GM18526 (cell line): ENCODE results near the gene LMX1B.

Source experiments
- POLR2A ChIP-seq: IDR thresholded peaks from 3 replicates; pipeline ENCODE4 v1.6.1; 2011; ENCODE audit not compliant: insufficient read length; ENCODE audit errors: extremely low read depth

Gene LMX1B

DNA sequence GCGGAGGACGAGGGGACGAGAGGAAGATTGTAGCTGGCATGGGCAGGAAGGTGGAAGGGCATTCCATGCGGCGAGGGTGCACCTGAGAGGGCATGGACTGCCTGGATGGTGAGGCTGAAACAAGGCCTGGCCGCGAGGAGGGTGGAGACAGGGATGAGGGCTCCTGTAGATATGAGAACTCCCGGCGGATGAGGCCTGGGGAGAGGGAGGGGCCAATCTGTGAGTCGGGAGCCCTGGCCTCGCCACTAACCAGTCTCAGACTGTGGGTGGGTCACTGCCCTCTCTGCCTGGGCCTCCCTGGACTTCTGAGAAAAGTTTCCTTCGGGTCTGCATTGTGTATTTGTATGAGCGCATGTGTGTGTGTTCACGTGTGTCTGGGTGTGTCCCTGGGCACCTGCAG, 55.4 kb downstream of the LMX1B start:
- no peak for TF ChIP-seq POLR2A

DNA sequence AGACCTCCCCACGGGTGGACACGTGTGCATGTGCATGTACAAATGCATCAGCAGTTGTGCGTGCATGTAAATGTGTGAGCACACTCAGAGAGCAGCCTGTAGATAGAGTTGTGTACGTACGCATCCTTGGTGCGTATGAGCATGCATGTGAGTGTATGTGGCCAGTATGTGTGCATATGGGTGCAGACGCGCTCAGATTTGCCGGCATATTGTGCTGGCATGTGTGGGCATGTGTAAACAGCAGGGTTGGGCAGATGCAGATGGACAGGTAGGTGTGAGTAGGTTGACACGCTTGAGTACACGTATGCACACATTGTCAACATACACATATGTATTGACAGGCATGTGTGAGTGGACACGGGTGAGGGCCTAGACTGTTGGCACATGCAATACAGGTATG, 56.5 kb downstream of the LMX1B start:
- no peak for TF ChIP-seq POLR2A

DNA sequence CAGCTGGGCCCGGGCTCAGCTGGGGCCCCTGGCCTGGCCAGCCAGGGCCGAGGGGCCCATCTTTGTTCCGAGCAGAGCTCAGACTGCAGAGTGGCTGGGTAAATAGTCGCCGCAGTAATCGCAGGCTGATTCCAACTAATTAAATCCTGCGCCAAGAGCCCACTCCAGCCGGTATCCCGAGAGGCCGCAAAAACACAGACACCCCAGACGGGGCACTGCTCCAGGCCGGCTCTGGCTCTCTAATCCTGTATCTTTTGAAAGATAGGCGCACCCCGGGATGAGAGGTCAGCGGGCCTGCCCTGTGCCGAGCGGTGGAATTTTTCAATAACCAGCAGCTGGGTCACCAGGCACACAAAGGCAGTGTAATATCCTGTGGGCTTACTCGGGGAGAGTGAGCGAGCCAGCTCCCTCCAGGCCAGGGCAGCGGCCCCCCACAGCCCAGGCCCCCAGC, 57.7 kb downstream of the LMX1B start:
- no peak for TF ChIP-seq POLR2A

DNA sequence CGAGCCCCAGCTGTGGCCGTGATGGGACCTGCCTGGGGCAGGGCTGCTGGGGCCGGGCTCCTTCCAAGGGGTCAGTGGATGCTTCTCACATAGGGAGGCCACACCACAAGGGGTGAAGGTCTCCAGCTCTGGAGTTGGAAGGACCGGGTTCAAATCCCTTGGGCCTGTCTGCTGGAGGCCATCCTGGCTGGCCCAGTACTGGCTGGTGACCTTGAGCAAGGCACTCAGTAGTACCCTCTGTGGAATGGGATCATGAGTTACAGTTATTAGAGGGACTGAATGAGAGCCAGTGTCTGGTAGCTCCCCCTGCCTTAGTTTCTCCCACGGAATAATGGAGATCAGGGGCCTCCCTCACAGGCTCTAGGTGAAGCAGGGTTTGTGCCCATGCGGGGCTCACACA, 58.3 kb downstream of the LMX1B start:
- TF ChIP-seq POLR2A, result no peak

DNA sequence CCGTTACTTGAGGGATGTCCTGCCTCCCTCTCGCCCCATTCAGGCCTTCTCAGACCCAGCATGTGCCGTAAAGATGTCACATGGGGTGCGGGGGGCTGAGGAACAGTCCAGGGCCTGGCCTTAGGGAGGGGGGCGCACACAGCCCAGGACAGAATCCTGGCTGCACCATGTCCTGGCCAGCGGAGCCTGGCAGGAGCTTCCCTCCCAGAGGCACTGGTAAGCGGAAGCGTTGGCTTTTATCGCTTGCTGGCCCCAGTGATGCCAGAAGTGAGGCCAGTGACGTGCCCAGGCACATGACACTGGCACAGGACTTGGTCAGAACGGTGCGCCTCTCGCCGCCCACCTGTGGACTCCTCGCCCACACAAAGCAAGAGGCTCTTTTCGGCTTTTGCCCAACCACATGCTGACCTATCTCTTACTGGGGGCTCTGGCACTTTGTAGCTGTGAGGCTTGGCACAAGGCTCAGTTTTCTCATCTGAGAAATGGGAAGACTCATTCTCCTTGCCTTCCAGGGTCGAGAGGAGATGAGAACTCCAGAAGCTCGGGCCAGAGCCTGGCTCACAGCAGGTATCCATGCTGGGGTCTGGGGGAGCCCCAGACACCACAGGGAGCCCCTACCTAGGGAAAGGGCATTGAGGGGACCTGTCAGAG, 59.0 kb downstream of the LMX1B start:
- TF ChIP-seq POLR2A, result no peak

DNA sequence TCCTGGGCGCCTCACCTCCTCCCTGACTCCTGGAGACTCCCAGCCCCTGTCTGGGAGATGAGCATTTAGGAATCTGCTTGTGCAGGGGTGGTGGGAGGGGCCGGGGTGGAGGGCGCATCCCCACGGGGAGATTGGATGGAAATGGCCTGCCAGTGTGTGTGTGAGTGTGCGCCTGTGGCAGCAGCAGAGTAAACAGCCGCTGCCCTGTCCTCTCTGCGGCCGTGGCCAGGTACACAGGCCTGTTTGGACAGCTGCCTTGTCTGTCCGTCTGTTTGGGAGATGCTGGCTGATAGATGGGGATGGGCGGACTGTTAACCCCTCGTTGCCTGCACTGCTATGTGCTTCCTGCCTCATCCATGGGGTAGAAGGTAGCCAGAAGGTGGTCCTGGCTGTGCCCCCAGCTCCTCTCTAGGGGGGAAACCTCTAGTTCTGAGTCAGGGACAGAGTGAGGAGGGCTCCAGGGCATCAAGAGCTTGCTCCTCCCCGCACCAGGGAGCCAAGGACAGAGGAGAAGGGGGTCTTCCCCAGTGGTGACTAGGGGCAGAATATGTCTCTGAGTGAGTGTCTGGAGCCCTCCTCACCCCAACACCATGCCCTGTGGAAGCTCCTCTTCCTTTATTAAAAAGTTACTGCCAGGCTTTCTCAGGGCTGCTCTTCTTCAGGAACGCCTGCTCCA, 60.1 kb downstream of the LMX1B start:
- TF ChIP-seq POLR2A, result no peak

DNA sequence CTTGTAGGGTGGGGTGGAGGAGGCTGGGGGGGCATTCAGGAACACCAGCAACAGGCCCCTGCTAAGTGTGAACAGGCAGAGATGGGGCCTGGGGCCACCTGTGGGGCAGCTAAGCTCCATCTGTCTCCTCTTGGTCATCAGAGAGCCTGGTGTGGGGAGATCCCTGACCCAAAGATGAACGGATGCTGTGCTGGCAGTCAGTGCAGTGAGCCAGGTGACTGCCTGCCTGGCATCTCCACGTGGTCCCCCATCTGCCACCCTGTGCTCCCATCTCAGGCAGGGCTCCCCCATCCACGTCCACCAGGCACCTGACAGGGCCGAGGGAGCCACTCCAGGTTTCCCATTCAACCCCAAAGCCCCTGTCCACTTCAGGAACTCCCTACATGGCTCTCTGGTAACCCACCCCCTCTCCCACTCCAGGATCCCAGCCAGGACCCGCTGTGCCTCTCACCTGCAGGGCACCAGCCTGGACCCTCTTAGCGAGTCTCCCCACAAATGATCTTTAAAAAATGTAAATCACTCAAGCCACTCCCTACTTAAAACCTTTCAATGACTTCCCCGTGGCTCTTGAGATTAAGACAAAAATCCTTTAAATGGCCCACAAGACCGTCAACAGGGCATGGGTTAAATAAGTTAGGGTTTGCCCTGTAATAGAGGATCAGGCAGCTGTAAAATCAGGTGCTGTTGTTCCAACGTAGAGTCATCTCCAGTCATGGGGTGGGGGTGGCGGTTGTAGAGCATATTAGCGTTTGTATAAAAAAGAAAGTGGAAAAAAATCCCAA, 60.8 kb downstream of the LMX1B start:
- no peak for TF ChIP-seq POLR2A

DNA sequence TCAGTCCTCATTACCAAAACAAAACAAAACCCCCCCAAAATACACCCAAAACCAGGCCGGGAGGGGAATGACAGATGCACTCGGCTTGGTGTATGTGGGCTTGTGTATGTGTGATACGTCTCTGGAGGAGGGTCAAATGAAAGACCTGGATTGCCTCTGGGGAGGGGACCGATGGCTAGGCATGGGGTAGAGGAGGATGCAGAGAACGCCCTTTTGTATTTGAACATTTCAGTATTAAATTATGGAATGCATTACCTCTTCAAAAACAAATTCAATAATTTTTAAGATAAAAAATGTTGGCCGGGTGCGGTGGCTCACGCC, 61.4 kb downstream of the LMX1B start:
- no peak for TF ChIP-seq POLR2A

DNA sequence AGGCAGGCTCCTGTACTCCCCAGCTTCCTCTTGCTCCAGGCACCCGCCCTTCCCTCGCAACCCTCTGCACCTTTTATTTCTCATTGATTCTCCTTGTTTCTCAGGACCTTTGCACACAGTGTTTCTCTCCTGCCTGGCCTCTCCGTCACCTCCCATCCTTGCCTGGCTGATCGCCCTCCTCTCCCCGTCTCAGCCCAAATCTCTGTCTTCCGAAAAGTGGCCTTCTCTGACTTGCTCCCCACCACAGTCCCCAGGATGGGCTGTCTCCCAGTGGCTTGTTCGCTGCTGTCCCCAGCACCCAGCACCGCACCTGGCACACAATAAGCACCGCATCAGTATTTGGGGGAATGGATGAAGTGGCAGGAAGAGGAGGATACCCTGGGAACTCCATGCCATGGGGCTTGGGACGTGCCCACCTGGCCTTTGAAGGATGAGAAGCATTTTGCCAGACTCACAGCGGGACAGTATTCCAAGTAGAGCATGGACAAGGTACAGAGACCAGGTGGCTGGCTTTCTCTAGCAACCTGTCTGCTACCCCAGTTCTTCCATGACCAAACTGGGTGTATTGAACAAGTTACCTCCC, 62.5 kb downstream of the LMX1B start:
- TF ChIP-seq POLR2A, result no peak

DNA sequence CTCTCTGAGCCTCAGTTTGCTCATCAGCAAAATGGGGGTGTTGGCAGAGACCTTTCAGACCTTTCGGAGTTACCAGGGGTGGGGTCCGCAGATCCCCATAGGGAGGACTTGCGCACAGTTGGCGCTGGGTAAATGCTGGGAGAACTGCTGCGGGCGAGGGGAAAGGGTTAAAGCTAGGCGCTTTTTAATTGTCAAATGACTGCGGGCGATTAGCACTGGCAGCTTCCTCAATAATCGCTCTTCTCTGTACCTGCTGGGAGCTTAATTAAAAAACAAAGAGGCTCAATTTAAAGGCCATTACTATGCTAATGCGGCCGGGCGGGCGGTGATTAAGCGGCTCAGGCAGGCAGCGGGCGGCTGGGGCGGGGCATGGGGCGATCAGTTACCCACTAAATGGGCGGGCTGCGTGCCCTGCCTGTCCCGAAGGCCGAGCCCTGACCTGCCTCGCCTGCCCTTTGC, 63.0 kb downstream of the LMX1B start:
- no peak for TF ChIP-seq POLR2A

DNA sequence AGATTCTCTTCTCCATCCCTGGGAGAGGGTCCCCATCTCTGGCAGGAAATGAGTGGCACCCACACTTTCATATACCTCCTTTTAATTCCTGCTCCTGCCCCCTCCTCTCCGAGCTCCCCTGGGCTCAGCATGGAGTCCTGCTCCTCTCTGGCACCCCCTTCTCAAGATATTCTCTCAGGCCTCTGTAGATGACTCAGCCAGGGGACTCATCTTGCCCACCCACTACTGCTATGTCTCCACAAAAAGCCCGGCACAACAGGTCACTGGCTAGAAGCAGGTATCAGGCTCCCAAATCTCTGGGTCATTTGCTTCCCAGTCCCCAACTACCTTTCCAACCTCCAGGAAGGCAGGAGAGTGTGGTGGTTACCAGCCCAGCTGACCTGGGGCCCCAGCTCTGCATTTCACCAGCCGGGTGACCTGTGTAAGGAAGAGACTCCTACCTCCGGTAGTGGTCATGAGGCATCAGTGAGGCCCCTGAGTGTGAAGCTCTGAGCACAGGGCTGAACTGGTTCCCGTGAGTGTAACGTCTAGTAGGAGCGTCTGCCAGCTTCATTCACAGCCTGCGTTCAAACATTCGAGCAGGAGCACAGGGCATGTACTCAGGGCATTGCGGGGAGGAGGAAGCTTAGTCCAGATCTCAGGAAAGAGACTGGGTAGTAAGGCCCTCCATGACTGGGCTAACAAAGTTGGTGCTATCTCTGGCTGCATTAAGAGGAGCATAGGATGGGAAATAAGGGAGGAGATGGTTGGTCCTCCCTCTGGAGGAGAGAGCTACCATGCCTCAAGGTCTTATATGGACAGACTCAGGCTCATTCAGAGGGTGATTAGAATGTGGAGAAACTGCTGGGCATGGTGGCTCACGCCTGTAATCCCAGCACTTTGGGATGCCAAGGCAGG, 63.7 kb downstream of the LMX1B start:
- no peak for TF ChIP-seq POLR2A

DNA sequence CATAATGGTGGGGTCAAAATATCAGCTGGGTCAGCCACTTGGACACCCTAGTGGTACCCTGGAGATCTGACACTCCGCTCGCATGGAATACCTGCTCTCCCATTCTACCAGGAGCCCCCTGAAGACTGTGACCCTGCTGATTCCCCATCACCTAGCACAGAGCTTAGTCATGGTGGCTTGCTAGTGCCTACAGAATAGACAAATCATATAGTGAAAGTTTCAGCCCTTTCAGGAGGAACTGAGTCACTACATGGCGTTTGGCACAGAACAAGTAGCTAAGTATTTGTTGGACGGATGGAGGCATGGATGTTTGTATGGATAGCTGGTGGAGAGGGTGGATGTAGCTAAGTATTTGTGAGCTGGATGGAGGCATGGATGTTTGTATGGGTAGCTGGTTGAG, 65.3 kb downstream of the LMX1B start:
- no peak for TF ChIP-seq POLR2A

DNA sequence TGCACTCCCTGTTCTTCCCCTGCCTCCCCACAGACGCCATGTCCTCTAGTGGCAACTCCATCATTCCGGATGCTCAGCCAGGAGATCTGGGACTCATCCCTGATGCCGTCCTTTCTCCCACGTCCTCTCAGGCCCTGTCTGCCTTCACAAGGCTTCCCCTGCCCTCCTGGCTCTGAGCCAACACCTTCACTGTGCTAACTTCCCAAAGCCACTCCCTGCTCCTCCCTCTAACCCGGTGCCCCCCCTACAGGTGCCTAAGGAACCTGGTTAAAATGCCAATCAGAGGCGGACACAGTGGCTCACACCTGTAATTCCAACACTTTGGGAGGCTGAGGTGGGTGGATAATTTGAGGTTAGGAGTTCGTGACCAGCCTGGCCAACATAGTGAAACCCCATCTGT, 67.6 kb downstream of the LMX1B start:
- no peak for TF ChIP-seq POLR2A

DNA sequence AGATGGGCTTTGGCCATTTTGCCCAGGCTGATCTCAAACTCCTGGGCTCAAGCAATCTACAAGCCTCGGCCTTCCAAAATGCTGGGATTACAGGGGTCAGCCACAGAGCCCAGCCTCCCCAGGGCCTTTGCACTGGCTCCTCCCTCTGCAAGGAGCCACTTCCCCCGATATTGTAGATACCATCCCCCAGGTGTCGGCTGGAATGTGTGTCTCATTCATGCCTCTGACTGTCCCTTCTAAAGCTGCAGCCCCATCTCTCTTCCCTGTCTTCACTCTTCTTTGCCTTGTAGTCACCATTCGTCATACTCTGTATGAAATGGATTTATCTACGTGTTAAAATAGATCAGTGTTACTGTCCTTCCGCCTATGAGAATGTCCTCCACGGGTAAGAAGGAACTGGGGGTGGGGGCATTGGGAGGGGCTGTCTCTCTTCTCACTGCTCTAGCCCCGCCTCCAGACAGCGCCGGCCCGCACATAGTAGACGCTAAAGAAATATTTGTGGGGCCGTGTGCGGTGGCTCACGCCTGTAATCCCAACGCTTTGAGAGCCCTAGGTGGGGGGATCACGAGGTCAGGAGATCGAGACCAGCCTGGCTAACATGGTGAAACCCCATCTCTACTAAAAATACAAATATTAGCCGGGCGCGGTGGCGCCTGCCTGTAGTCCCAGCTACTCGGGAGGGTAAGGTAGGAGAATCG, 68.5 kb downstream of the LMX1B start:
- TF ChIP-seq POLR2A, result no peak
